ENCODE results near the gene TUBGCP3. TPM values are rescaled to one million over a fixed set of nuclear protein-coding genes. Genes with fewer than 3 reads are reported as not detected.

TUBGCP3 gene
- total RNA-seq, 1 experiment from 2014 or later, result 51.4 TPM

GRCh38 chr13:112624040-112624439 lies 36.1 kb upstream of the TUBGCP3 start:
- BruUV-seq (replicated peaks), result no TSS peak
- CTCF ChIA-PET, result no interaction called here
- Histone ChIP-seq H3K9me3 (ENCODE audit: control insufficient read depth in 1 of 2, insufficient read depth in 1 of 2, low read depth in 1 of 2, low read length in 2 of 2) (no peaks in the 10 kb centered on the region), H2AFZ (ENCODE audit: low read depth, low read length, poor library complexity, severe bottlenecking) (no peak overlapping the region), H3K79me2 (ENCODE audit: insufficient read depth, low read length) (no peaks in the 10 kb centered on the region), H3K4me2 (ENCODE audit: low read length) (no peak overlapping the region), H3K4me1 (ENCODE audit: control insufficient read depth in 1 of 2, insufficient read depth in 2 of 2, low read length in 2 of 2) (no peaks in the 10 kb centered on the region), H4K20me1 (ENCODE audit: insufficient read depth) (no peaks in the 10 kb centered on the region), H3K36me3 (ENCODE audit: control insufficient read depth in 1 of 2, insufficient read depth in 2 of 2, low read length in 2 of 2) (no peaks in the 10 kb centered on the region), H3K9me2 (ENCODE audit: insufficient read depth) (no peaks in the 10 kb centered on the region), H3K27me3 (ENCODE audit: insufficient read depth, low read length) (no peaks in the 10 kb centered on the region), H3K9ac (ENCODE audit: low read length) (no peak overlapping the region), H3K4me3 (replicated peaks in 1 of 2; ENCODE audit: low read depth in 1 of 2, low read length in 2 of 2) (no peak overlapping the region), H3K27ac (ENCODE audit: low read depth, low read length) (no peak overlapping the region)
- ATAC-seq (no peak), DNase-seq (ENCODE audit: low read depth, low spot score) (no peak)
- intact Hi-C loops (cut with micrococcal nuclease), result no loop called here
- POLR2A ChIA-PET, result no interaction called here
- RAD21 ChIA-PET (ENCODE audit: low non-redundant PET in 1 of 2, low total read pairs in 2 of 2, uncharacterized antibody in 2 of 2, unreplicated experiment in 2 of 2), result no interaction called here
- no peak for TF ChIP-seq FOSL1 (IDR thresholded peaks at IDR 0.05; ENCODE audit: low read depth)
- no peak for TF ChIP-seq RAD21 (IDR thresholded peaks at IDR 0.05; ENCODE audit: low read depth)
- TF ChIP-seq ZBTB33 (IDR thresholded peaks at IDR 0.05; ENCODE audit: extremely low read depth, insufficient replicate concordance, low read length), result no peak
- no peak for TF ChIP-seq POLR2AphosphoS5 (IDR thresholded peaks at IDR 0.05; ENCODE audit: low read depth, low read length)
- TF ChIP-seq EZH2phosphoT487 (IDR thresholded peaks at IDR 0.05; ENCODE audit: borderline replicate concordance), result no peak
- TF ChIP-seq EZH2 (IDR thresholded peaks at IDR 0.05), result no peak
- TF ChIP-seq CTCF (IDR thresholded peaks at IDR 0.05 in 2 of 3, conservative IDR thresholded peaks at IDR 0.05 in 1 of 3; ENCODE audit: borderline replicate concordance in 1 of 3, insufficient read depth in 1 of 3, low read depth in 2 of 3, low read length in 2 of 3), result no peak
- no peak for TF ChIP-seq SRF (IDR thresholded peaks at IDR 0.05; ENCODE audit: low read depth)
- no peak for TF ChIP-seq EGR1 (IDR thresholded peaks at IDR 0.05; ENCODE audit: low read depth)
- no peak for TF ChIP-seq ZNF274 (IDR thresholded peaks at IDR 0.05; ENCODE audit: low read depth, low read length)
- TF ChIP-seq ZFX (IDR thresholded peaks at IDR 0.05), result no peak
- TF ChIP-seq ATF3 (IDR thresholded peaks at IDR 0.05), result no peak
- TF ChIP-seq SIN3A (IDR thresholded peaks at IDR 0.05; ENCODE audit: low read depth), result no peak

All from HCT116 (cell line).